Measurements from ENCODE around the gene SEMA3A.
A peak's percentile ranks its signal among the peaks of the same experiment; 100 is the strongest.

The SEMA3A gene

GRCh38 chr7:84003191-84003590 lies 191.4 kb downstream of the SEMA3A start:
- DNase-seq, result no peak

DNA sequence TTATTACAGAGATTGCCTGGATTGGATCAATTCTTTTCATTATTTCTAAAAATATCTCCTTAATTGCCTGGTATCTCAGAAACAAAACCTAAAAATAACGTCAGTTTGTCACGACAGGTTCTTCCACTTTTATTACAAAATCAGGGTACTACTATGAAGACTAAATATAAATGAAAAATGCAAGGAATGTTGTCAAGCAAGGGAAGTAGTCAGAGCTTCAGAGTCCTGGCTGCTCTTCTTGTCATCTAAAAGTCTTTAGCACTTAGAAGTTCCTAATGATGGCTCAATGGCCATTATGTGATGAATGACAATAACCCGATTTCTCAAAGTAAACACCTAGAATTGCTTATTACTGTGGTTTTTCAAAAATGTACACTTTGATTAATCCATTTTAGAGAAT lies 192.2 kb downstream of the SEMA3A start:
- no peak for DNase-seq

GRCh38 chr7:83996879-83997278 lies 197.7 kb downstream of the SEMA3A start:
- no peak for DNase-seq

DNA sequence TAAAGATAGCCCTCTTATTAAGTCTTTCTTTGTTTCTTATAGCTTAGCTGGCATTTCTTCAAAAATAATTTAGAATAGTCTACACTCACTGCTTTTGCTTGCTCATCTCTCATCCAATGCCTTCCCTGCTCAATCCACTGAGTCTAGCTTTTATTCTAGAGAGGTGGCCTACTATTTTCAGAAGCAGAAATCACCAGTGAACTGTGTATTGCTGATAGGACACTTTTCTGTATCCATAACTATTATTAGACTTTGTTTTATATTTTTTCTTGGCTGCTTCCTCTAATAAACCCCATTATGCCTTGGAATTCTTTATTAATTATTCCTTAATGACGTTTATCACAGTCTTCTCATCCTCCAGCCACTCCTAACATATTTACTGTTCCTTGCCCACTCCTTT lies 206.8 kb downstream of the SEMA3A start:
- no peak for DNase-seq

DNA sequence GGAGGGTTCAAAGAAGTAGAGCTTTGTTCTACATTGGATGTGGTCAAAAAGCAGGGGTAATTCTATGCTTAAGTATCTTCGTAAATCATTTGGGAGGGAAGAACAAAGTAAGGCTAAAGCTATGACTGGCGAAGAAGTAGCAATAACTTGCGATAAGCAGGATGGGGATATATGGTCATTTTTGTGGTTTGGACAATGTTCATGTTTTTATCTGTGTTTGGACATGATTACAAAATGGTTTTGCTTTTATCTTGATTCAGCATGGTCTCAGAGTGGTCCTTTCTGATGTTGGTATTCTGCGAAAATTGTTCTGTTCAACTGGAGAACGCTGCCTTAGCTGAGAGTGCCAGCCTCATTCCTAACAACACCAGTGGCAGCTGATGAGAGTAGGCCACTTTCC lies 208.8 kb downstream of the SEMA3A start:
- no peak for DNase-seq

DNA sequence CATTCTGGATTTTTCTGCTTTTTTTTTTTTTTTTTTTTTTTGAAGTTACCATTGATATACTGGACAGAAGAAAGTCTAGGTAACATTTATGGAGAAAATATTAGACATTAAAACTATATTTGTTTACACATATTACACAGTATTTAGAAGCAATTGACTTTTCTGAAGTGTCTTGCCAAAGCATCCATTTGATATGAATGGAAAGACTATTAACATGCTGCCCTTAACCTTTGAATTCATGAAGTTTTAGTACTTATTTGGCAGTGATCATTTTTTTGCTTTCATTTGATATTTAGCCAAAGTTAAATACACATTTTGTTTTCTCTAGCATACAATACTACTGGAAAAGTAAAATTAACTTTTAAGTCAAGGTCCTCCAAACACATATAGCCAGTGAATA lies 210.0 kb downstream of the SEMA3A start:
- DNase-seq, result no peak

- DNase-seq, result no peak
Observed at GRCh38 chr7:83984076-83984475, 210.5 kb downstream of the SEMA3A start.

DNA sequence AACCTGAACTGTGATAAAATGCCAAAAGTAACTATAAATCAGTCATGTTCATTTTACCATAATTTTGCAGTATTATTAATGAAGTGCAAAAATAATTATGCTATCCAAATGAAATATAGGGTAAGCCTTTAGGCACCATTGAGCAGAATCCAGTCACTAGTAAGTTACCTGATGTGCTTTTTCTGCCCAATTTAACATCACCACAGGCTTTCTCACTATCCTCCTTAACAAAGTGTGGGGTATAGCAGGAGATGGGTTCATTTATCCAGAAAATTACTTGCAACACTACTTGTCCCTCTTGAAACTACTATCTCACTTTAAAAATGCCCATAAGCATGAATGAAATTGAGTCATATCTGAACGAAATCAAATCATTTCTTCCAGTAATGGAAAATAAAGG lies 211.0 kb downstream of the SEMA3A start:
- no peak for DNase-seq

DNA sequence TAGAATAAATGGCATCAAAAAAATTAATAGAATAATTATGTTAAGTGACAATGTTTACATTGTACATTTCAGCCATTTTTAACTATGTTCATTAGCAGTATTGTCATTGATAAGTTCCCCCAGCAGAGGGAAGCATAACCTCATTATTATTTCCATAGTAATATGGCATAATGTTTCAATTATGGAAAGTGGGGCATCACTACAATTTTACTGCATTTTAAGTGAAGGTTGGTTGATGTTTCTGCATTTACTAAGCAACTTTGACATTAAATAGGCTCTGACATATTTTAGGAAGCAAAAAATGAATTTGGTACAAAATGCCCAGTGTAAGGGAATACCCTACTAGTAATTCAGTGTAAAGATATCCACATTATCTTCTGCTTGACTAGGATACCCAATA lies 218.3 kb downstream of the SEMA3A start:
- DNase-seq, result peak; percentile 57 to 74 (median 62)

DNA sequence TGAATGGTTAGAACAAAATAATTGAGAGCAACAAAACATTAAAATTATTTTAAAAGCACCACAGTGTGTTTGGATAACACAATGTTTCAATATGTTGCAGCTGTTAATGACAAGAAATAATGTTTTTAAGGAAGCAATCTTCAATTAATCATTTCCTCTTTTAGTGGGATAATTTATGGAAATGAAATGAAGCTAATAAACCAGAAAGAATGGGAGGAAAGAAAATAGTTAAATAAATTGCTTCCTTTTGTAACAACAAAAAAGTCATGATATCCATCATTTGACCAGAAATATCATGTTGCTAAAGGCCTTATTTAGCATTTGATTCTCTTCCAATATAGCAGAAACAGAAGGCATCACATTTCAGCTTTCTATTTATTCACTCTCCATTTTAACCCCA lies 224.5 kb downstream of the SEMA3A start:
- DNase-seq, result no peak

DNA sequence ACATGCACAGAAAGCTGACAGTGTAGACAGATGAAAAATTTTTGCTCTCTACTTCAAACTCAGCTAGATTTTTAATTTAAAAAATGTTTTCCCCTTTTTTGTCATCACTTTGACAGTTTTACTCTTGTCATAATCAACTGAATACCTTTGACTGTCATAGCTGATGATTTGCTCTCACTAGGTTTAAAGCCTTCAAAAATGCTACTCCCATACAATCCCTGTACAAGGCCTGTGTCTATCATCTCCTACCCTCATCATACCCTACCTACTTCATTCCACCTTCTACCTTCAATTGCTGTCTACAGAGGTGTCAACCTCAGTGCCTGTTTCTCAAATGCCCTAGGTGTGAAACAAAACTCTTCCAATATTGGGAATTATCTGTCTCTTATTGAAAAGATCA lies 230.3 kb downstream of the SEMA3A start:
- no peak for DNase-seq

- DNase-seq, result peak in 1 of 3 donors; percentile 22
Observed at GRCh38 chr7:83957333-83957732, 237.3 kb downstream of the SEMA3A start.

DNA sequence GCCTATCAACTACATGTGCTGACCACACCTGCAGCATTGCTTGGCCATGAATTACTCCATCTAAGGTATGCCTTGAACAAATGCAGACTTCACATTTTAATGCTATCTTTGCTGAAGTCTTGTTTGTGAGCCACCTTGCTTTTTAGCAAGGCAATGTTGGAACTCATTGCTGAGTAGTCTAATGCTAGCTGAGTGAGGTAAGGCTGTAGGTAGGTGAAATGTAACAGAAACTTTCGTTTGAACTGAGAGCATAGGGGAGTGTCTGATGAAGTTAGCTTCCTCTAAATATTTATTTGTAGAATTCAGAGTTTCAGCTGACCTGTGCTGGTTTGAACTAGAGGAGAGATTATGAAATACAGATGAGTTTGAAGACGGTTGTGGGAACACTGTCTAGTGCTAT lies 238.5 kb downstream of the SEMA3A start:
- no peak for DNase-seq

DNA sequence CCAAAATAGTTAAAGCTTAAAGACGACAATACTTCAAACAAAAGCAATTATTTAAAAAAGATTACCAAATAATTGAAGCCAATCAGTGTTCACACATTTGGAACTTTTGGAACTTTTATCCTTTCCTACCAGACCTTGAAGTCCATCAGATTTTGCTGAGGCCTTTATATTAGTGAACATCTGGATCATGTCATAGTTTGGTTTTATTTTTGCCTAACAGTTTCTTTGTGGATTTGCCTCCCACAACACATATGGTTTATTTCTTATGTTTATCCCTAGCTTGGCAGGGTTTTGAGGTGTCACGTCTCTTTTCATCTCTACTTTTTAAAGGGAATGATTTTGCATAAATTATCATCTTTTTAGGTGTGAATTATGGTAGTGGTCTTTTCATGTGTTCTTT lies 242.4 kb downstream of the SEMA3A start:
- DNase-seq, result no peak

DNA sequence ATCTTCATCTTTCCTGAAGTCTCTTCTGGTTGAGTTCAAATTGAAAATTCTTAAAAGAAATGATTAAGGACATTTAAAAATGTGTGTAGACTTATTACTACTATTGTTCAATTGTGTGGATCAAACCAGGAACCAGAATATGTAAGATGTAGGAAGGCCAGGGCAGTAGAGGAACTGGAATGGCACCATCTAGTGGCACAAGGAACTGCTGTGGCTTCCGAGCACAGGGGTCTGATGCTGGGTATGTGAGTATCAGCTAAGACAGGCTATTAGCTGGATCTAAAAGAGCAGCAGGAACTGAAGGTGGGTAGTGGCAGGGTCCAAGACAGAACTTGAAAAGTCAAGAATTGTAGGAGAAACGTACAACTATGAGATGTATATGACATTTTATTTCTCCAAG lies 247.3 kb downstream of the SEMA3A start:
- DNase-seq, result peak in 2 of 3 donors; percentile 15 to 20

DNA sequence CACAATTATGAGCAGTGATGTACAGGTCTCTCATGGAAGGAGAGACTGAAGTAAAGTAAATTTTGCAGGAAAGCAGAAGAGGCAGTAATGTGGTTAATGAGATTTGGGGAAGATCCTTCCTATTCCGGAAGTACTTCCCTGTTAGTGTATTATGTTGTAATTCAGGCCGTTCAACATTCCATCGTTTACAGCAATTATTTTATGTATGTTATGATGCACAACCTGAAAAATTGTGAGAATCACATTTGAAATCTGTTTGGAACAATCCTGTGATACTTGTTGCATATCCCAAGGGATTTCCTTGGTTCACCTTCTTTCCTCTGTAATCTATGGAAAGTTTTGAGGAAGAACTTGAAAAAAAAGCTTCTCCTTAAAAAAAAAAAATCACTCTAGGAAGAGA lies 247.8 kb downstream of the SEMA3A start:
- peak in 1 of 3 donors; percentile 16 for DNase-seq

GRCh38 chr7:83941300-83941699 lies 253.3 kb downstream of the SEMA3A start:
- no peak for DNase-seq

DNA sequence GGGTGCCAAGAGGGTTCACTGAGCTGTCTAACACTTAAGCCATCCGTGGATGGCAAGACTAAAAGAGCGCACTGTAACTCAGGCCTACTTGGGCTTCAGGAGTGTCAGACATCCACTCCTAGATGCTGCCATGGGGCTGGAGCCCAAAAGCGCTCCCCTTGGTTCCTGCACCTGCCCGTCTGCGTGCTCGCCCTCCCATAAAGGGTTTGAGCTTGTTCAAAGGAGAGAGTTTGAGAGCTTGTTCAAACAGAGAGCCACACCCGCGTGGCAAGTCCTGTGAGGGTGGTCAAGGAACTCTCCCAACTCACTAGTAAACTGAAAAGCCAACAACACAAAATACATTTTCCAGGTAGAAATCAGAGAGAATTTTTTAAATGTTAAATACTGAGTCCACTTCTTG lies 256.7 kb downstream of the SEMA3A start:
- no peak for DNase-seq

- peak; percentile 65 to 74 (median 69) for DNase-seq
Observed at GRCh38 chr7:83936056-83936708, 258.4 kb downstream of the SEMA3A start.

GRCh38 chr7:83934118-83934734 lies 260.4 kb downstream of the SEMA3A start:
- DNase-seq, result peak in 2 of 3 donors; percentile 50 to 65

DNA sequence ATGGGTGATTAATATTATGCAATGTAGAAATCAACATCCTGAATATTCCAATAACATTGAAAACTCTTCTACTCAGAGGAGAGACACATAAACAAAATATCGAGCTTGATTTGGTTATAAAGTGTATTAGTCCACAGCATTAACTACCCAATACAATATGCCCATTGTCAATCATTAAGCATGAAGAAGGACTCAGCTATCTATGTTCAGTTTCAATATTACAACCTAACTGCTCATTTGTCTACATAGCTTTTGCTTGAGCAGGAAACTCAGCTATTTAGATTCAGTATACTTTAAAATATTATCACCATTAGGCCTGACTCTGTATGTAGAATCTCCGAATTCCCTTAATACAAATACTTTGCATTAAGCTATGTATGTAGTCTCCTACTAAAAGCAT lies 262.6 kb downstream of the SEMA3A start:
- DNase-seq, result no peak

DNA sequence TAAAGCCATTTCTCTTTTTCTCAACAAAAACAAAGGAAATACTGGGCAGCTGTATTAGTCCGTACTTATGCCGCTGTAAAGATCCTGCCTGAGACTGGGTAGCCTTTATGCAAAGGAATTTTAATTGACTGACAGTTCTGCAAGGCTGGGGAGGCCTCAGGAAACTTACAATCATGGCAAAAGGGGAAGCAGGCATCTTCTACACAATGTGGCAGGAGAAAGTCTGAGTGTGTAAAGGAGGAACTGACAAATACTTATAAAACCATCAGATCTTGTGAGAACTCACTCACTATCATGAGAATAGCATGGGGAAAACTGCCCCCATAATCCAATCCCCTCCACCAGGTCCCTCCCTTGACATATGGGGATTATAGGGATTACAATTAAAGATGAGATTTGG lies 264.3 kb downstream of the SEMA3A start:
- peak in 1 of 3 donors; percentile 7 for DNase-seq

DNA sequence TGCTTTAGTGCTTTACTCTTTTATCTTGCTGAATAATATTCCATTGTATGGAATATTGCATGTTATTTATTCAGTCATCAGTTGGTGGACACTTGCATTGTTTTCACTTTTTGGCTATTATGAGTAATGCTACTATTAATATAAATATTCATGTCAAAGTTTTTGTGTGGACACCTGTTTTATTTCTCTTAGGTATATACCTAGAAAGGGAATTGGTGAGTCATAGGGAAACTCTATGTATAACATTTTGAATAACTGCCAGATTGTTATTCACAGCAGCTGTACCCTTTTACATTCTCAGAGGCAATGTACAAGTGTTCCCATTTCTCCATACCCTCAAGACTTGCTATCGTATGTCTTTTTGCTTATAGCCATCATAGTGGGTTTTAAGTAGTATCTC lies 268.7 kb downstream of the SEMA3A start:
- no peak for DNase-seq

DNA sequence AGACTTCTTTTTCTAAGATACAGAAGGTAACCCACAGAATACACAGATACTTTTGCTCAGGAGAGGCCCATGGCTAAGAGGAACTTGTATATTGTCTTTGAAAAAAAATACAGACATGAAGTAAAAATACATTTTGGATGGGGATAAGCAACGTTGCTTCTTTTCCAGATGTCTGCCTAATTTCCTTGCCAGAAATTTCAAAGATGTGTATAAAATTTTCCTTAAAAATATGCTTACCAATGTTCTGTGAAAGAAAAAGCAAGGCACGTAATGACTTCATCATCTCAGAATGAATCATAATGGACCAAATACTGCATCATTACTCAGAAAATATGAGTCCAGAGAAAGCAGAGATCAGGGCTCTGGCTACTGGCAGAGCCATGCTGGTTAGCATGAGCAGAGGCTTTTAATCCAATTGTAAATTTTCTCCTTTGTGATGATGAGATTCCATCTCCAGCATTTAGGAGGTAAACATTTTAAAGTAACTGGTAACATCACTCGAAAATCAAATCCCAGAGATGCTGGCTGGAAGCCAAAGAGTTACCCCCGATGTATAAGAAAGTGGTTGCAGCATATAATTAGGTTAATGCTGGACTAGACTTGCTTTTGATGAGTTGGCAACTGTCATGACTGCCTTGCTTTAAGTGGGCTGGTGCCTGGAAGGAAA lies 272.5 kb downstream of the SEMA3A start:
- no peak for DNase-seq

Measured in suppressor macrophage treated with lipopolysaccharide for 1 hour (primary cell).